ENCODE measurements around the gene EHMT1. TPM values are rescaled to one million over a fixed set of nuclear protein-coding genes. Genes with fewer than 3 reads are reported as not detected.

The EHMT1 gene
- total and polyA plus RNA-seq, 10 of the 15 experiments (the other 5 are each of a cell fraction or from before 2014, with no cell fraction given): 2.9 to 100 (median 48.1) TPM

DNA sequence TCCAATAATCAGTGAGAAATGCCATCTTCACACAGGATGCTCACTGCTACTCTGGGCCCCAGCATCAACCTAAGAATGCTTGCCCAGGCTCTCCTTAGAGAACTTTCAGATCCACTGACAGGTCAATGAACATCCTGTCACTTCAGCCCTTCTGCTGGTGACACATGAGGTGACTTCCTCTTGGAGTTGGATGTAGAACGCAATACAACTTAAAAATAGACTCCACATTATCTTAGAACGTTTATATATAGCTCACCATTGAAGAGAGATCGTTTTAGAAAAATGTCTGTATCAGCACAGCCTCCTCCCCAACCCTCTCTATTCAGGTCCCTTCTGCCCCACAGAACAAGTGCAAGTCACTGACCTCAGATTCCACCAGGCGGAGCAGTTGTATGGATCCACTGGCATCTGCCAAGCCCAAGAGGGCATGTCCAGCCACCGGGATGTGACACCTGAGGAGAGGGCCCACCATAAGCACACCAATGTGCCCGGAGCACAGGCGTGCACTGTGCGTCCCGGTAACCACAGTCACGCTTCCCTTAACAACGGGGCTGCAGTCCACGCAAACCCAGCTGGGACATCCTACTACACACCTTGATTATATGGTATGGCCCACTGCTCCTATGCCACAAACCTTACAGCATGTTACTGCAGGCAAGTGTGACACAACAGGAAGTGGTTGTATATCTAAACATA lies 42.9 kb upstream of the EHMT1 start (continued):
- TF ChIP-seq RB1 (IDR thresholded peaks at IDR 0.05; ENCODE audit: borderline replicate concordance) (no peak), BACH1 (IDR thresholded peaks at IDR 0.05; ENCODE audit: borderline replicate concordance) (0 out of 2 replicates have a peak, but pooled peaks have one; percentile 8), BHLHE40 (IDR thresholded peaks at IDR 0.05; ENCODE audit: borderline replicate concordance in 1 of 2, low read depth in 2 of 2, low read length in 1 of 2) (peak in 1 of 2 experiments; percentile 45; a peak in 1 of 4 replicates), CHD1 (IDR thresholded peaks at IDR 0.05; ENCODE audit: low read depth, low read length) (no peak)

DNA sequence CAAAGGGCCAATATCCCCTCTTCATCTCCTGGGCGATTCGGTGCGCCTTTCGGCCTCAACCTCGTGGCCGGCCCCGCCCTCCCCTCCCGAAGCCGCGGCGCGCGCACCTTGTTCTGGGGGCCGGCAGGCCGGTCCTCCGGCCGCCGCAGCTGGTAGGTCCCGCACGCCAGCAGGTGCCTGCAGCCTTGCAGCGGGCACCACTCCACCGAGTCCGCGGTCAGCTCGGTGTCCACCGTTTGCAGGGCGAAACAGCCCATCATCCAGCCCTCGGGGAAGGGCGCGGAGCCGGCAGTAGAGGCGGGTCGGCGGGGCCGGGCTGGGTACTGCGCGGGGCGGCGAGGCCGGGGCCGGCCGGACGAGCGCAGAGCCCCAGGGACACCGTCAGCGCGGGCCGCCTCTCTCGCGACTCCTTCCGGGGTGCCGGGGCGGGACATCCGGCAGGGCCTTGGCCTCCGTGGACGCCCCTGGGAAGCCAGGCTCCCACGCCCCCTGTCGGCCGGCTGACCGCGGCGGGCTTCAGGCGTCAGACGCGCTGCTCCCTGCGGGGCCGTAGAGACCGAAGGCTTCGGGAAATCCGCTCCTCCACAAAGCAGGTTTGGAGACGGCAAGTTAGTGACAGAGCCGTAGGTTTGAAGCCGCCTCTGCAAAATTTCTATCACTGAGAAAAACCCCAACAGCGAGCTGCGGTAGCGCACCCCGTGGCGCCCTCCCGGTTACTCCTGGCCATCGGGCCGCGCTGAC lies 40.1 kb upstream of the EHMT1 start, which contains the start of gene DPH7:
Gene DPH7, minus strand, starts transcription at position 408 of the 741 bp plus-strand sequence. Its CDS starts 148 bp downstream, at position 260.
- DNase-seq (ENCODE audit: low read depth, low spot score) (peak; percentile 35), ATAC-seq (peak; percentile 96), FAIRE-seq (peak; percentile 74)
- no peaks in the 10 kb centered on the region for H4K20me1 ChIP-seq (ENCODE audit: control insufficient read depth, insufficient read depth)
- peak within 1 kb of the TSS; percentile 81 for H3K4me2 ChIP-seq (ENCODE audit: control insufficient read depth, insufficient read depth)
- RAD21 ChIA-PET (ENCODE audit: unreplicated experiment): no interaction called here
- no TSS peak for BruUV-seq (replicated peaks)
- peaks cover 16% of the 10 kb centered on the region for H3K4me1 ChIP-seq (ENCODE audit: control insufficient read depth, insufficient read depth, low read length)
- peaks cover 8 to 14% of the 10 kb centered on the region in 2 experiments; a peak in 3 of 4 replicates for H3K36me3 ChIP-seq (ENCODE audit: control insufficient read depth in 2 of 2, insufficient read depth in 2 of 2, low read length in 1 of 2)
- peak within 1 kb of the TSS; percentile 65 for H3K27ac ChIP-seq (ENCODE audit: control insufficient read depth, insufficient read depth)
- WGBS (ENCODE audit: insufficient coverage, insufficient replicate concordance, low lambda C conversion rate, missing lambda C conversion rate): 22% methylated on average over 37 of the region's 82 CpGs
- SMC1A ChIA-PET (ENCODE audit: uncharacterized antibody, unreplicated experiment): no interaction called here
- peaks cover 26% of the 10 kb centered on the region for H3K79me2 ChIP-seq (ENCODE audit: control insufficient read depth, insufficient read depth, low read length)
- POLR2A ChIA-PET: interaction anchor here (1.0 kb wide), 1 partner anchor 15 kb away, joined by 3 read pairs; no protein-coding TSS in a partner anchor
- H3K27me3 ChIP-seq (replicated peaks in 1 of 2; ENCODE audit: control insufficient read depth in 2 of 2, insufficient read depth in 2 of 2, low read length in 1 of 2): no peaks in the 10 kb centered on the region
- in situ Hi-C loops (cut with MboI) (no loop called here), intact Hi-C loops (cut with micrococcal nuclease; ENCODE audit: unreplicated experiment) (loop anchor here (2.0 kb wide), 1 partner anchor 40 kb away; the partner anchor contains the start of gene EHMT1)
- peak within 1 kb of the TSS; percentile 86 for H3K4me3 ChIP-seq
- H3K9me3 ChIP-seq (replicated peaks; ENCODE audit: control insufficient read depth, insufficient read depth, low read length): no peaks in the 10 kb centered on the region
- H3K9ac ChIP-seq (ENCODE audit: control insufficient read depth, insufficient read depth, low read length): peak within 1 kb of the TSS; percentile 80
- peak within 1 kb of the TSS; percentile 81 for H2AFZ ChIP-seq (ENCODE audit: control insufficient read depth, low read depth, low read length)
- CTCF ChIA-PET: interaction anchor here (0.6 to 2.4 kb wide), 11 partner anchors 8 to 446 kb away, joined by 3 to 9 read pairs (median 4); partner anchors contain the start of gene MRPL41
- TF ChIP-seq TARDBP (IDR thresholded peaks at IDR 0.05; ENCODE audit: borderline replicate concordance) (0 out of 2 replicates have a peak, but pooled peaks have one; percentile 32), SKIL (IDR thresholded peaks at IDR 0.05; ENCODE audit: low read depth, poor library complexity, severe bottlenecking) (no peak), RB1 (IDR thresholded peaks at IDR 0.05; ENCODE audit: borderline replicate concordance) (peak; percentile 96), NR2F1 (conservative IDR thresholded peaks at IDR 0.05) (peak; percentile 74), TCF12 (IDR thresholded peaks at IDR 0.05; ENCODE audit: low read depth, low read length) (0 out of 2 replicates have a peak, but pooled peaks have one; percentile 10), CHD1 (IDR thresholded peaks at IDR 0.05; ENCODE audit: low read depth, low read length) (no peak), NR2C2 (IDR thresholded peaks at IDR 0.05; ENCODE audit: borderline replicate concordance, control insufficient read depth, insufficient read length, low read depth) (peak; percentile 83), PAX8 (IDR thresholded peaks at IDR 0.05) (no peak), IKZF1 (conservative IDR thresholded peaks at IDR 0.05) (peak; percentile 98), SPI1 (IDR thresholded peaks at IDR 0.05; ENCODE audit: borderline replicate concordance, insufficient read depth, low read depth, low read length) (no peak), HCFC1 (IDR thresholded peaks at IDR 0.05; ENCODE audit: low read length) (peak; percentile 82), HDAC2 (IDR thresholded peaks at IDR 0.05) (no peak)
- TF ChIP-seq, protein P1, sequence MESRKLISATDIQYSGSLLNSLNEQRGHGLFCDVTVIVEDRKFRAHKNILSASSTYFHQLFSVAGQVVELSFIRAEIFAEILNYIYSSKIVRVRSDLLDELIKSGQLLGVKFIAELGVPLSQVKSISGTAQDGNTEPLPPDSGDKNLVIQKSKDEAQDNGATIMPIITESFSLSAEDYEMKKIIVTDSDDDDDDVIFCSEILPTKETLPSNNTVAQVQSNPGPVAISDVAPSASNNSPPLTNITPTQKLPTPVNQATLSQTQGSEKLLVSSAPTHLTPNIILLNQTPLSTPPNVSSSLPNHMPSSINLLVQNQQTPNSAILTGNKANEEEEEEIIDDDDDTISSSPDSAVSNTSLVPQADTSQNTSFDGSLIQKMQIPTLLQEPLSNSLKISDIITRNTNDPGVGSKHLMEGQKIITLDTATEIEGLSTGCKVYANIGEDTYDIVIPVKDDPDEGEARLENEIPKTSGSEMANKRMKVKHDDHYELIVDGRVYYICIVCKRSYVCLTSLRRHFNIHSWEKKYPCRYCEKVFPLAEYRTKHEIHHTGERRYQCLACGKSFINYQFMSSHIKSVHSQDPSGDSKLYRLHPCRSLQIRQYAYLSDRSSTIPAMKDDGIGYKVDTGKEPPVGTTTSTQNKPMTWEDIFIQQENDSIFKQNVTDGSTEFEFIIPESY (IDR thresholded peaks at IDR 0.05): peak; percentile 55; the same call in 1 of the 2 replicates
- TF ChIP-seq, protein P2, sequence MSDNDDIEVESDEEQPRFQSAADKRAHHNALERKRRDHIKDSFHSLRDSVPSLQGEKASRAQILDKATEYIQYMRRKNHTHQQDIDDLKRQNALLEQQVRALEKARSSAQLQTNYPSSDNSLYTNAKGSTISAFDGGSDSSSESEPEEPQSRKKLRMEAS (IDR thresholded peaks at IDR 0.05; ENCODE audit: low read depth, low read length): peak; percentile 50

All from GM12878 (cell line).